ENCODE results near the gene CEP95.

DNA sequence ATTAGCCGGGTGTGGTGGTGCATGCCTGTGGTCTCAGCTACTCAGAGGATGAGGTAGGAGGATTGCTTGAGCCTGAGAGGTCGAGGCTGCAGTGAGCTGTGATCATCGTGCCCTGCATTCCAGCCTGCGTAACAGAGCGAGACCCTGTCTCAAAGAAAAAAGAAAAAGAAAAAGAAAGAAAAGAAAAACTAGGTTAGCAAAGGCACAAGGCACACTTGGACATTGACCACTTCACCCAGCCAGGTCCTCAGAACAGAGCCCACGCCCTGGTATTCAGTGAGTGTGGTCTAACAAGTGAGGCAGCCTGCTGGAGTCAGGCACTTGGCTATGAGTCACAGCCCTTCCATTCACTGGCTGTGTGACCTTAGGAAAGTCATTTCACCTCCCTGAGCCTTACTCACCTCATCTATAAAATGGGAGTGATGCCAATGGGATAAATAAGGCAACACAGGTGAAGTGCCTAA is 47.5 kb upstream of the CEP95 start:
- TF ChIP-seq, protein P1, sequence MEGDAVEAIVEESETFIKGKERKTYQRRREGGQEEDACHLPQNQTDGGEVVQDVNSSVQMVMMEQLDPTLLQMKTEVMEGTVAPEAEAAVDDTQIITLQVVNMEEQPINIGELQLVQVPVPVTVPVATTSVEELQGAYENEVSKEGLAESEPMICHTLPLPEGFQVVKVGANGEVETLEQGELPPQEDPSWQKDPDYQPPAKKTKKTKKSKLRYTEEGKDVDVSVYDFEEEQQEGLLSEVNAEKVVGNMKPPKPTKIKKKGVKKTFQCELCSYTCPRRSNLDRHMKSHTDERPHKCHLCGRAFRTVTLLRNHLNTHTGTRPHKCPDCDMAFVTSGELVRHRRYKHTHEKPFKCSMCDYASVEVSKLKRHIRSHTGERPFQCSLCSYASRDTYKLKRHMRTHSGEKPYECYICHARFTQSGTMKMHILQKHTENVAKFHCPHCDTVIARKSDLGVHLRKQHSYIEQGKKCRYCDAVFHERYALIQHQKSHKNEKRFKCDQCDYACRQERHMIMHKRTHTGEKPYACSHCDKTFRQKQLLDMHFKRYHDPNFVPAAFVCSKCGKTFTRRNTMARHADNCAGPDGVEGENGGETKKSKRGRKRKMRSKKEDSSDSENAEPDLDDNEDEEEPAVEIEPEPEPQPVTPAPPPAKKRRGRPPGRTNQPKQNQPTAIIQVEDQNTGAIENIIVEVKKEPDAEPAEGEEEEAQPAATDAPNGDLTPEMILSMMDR (IDR thresholded peaks at IDR 0.05; ENCODE audit: low read length), result no peak
- TF ChIP-seq EZH2 (optimal IDR thresholded peaks at IDR 0.05; ENCODE audit: low read depth, low read length) (no peak), EZH2phosphoT487 (IDR thresholded peaks at IDR 0.05; ENCODE audit: low read length) (no peak)

All from MM.1S (cell line).